Thyroid gland (tissue), 4 donors: ENCODE measurements around the gene FBXL20.

ENCODE experiments used
- POLR2A ChIP-seq, 2 donors: fragments of 450-650 bp; IDR thresholded peaks; one replicate each; pipeline ENCODE4 v1.6.1; 2017; ENCODE audit warnings: antibody characterized with exemption in 2 of 2, mild to moderate bottlenecking in 2 of 2, moderate library complexity in 1 of 2
- TF ChIP-seq, protein P1 (sequence below), 6 experiments: fragments of 200-600 bp in 3 of 6; fragments of 450-650 bp in 3 of 6; sonication (generic) in 3 of 6; IDR thresholded peaks; one replicate each; pipeline ENCODE4 v1.5.1; 2016 to 2019; ENCODE audit warnings: antibody characterized with exemption in 6 of 6, mild to moderate bottlenecking in 2 of 6, inconsistent platforms in 1 of 6, moderate library complexity in 1 of 6

DNA sequence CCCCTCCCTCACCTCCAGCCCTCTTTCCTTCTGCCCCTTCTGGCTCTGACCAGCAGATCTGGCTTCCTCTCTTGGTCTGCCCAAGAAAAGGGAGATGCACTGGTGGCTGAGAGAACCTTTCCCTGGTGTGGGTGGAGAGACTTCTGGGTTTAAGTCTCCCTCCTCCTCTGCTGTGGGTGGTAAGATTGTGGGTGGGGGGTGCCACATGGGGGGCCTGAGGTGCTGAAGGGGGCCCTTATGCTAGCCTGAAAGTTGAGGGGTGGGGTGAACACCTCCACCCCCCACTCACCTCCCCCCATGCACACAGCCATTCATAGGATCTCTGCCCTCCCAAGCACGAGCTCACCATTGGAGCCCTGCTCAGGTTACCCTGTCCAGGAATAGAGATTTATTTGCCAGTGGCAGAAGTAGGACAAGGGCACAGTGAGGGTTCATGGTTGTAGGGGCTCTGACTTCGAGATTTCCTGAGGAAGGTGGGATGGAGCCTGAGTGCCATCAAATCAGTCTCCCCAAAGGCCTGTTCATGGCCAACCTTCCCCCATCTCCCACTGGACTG lies 174.0 kb downstream of the FBXL20 start:
- TF ChIP-seq, protein P1, sequence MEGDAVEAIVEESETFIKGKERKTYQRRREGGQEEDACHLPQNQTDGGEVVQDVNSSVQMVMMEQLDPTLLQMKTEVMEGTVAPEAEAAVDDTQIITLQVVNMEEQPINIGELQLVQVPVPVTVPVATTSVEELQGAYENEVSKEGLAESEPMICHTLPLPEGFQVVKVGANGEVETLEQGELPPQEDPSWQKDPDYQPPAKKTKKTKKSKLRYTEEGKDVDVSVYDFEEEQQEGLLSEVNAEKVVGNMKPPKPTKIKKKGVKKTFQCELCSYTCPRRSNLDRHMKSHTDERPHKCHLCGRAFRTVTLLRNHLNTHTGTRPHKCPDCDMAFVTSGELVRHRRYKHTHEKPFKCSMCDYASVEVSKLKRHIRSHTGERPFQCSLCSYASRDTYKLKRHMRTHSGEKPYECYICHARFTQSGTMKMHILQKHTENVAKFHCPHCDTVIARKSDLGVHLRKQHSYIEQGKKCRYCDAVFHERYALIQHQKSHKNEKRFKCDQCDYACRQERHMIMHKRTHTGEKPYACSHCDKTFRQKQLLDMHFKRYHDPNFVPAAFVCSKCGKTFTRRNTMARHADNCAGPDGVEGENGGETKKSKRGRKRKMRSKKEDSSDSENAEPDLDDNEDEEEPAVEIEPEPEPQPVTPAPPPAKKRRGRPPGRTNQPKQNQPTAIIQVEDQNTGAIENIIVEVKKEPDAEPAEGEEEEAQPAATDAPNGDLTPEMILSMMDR (IDR thresholded peaks at IDR 0.05), result no peak
- no peak for TF ChIP-seq POLR2A (IDR thresholded peaks at IDR 0.05)
